WTC11 (cell line): Measurements from ENCODE around the gene CCDC57.

Source experiments
- CREM ChIP-seq: sonication (generic); formaldehyde crosslinking; IDR thresholded peaks from 2 replicates; pipeline ENCODE4 v1.8.1; 2022; ENCODE audit warnings: mild to moderate bottlenecking, missing genetic modification reagents, moderate library complexity
- EMX1 ChIP-seq: fragments of 250-450 bp; sonication (Bioruptor Pico); IDR thresholded peaks from 2 replicates; pipeline ENCODE4 v1.8.0; 2021; ENCODE audit warnings: mild to moderate bottlenecking
- FOXK1 ChIP-seq: sonication (generic); formaldehyde crosslinking; IDR thresholded peaks from 2 replicates; pipeline ENCODE4 v1.8.0; 2022; ENCODE audit warnings: mild to moderate bottlenecking, moderate library complexity, missing genetic modification reagents
- MAX ChIP-seq: sonication (generic); formaldehyde crosslinking; IDR thresholded peaks from 2 replicates; pipeline ENCODE4 v1.8.0; 2022; ENCODE audit warnings: mild to moderate bottlenecking, missing genetic modification reagents
- ZNF121 ChIP-seq: sonication (generic); formaldehyde crosslinking; IDR thresholded peaks from 2 replicates; pipeline ENCODE4 v1.8.0; 2023; ENCODE audit warnings: missing genetic modification reagents
- ZNF138 ChIP-seq: sonication (generic); formaldehyde crosslinking; conservative IDR thresholded peaks from 2 replicates; pipeline ENCODE4 v1.8.1; 2022; ENCODE audit warnings: mild to moderate bottlenecking, moderate library complexity, missing genetic modification reagents
- ZNF263 ChIP-seq: sonication (generic); formaldehyde crosslinking; IDR thresholded peaks from 2 replicates; pipeline ENCODE4 v1.8.1; 2022; ENCODE audit warnings: low read depth, mild to moderate bottlenecking, moderate library complexity, missing genetic modification reagents
- TF ChIP-seq, protein P1 (sequence below): fragments of 200-600 bp; IDR thresholded peaks from 2 replicates; pipeline ENCODE4 v1.8.0; 2022; ENCODE audit warnings: antibody characterized with exemption
- TF ChIP-seq, protein P2 (sequence below): sonication (generic); formaldehyde crosslinking; IDR thresholded peaks from 2 replicates; pipeline ENCODE4 v1.8.1; 2023; ENCODE audit warnings: mild to moderate bottlenecking, missing genetic modification reagents, moderate library complexity

GRCh38 chr17:82226146-82226808, 13.6 kb upstream of the CCDC57 start:
- no peak for TF ChIP-seq ZNF263 (CRISPR knock-in tag)
- TF ChIP-seq ZNF138 = no peak
- no peak for TF ChIP-seq MAX (CRISPR knock-in tag)
- TF ChIP-seq, protein P1, sequence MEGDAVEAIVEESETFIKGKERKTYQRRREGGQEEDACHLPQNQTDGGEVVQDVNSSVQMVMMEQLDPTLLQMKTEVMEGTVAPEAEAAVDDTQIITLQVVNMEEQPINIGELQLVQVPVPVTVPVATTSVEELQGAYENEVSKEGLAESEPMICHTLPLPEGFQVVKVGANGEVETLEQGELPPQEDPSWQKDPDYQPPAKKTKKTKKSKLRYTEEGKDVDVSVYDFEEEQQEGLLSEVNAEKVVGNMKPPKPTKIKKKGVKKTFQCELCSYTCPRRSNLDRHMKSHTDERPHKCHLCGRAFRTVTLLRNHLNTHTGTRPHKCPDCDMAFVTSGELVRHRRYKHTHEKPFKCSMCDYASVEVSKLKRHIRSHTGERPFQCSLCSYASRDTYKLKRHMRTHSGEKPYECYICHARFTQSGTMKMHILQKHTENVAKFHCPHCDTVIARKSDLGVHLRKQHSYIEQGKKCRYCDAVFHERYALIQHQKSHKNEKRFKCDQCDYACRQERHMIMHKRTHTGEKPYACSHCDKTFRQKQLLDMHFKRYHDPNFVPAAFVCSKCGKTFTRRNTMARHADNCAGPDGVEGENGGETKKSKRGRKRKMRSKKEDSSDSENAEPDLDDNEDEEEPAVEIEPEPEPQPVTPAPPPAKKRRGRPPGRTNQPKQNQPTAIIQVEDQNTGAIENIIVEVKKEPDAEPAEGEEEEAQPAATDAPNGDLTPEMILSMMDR = no peak
- TF ChIP-seq, protein P2, sequence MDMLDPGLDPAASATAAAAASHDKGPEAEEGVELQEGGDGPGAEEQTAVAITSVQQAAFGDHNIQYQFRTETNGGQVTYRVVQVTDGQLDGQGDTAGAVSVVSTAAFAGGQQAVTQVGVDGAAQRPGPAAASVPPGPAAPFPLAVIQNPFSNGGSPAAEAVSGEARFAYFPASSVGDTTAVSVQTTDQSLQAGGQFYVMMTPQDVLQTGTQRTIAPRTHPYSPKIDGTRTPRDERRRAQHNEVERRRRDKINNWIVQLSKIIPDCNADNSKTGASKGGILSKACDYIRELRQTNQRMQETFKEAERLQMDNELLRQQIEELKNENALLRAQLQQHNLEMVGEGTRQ = no peak
- no peak for TF ChIP-seq FOXK1 (CRISPR knock-in tag)
- TF ChIP-seq ZNF121 (CRISPR knock-in tag) = no peak
- no peak for TF ChIP-seq EMX1 (CRISPR knock-in tag)
- no peak for TF ChIP-seq CREM (CRISPR knock-in tag)
